ENCODE data around the gene FGR.

FGR gene

DNA sequence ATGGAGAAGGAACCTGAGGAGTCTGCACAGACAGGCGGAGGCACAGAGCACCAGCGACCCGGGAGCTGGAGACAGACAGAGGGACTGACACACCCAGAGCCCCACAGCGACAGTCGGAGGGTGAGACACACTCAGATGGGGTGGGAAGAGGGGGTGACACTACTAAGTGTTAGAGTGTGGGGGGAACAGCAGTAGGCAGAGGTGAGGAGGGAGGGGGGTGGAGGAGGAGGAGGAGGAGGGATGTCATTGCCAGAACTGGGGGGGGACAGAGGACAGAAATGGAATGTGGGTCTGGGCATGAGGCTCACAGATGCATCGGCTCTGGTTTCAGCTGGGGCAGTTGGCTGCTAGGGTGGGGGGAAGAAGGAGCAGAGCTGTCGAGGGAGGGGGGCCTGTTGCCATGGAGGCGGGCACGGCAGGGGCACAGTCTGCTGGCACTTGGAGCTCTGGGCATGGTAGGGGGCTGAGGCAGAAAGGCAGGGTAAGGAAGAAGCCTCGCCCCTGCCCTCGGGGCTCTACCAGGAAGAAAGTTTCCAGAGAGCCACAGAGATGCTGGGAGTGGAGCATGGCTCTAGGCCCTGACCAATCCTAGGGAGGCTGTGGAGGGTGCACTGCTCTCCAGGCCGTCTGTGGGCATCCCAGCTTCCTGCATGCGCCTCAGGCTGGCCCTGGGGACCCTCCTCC lies 68.4 kb downstream of the FGR start:
- no peak for ATAC-seq

DNA sequence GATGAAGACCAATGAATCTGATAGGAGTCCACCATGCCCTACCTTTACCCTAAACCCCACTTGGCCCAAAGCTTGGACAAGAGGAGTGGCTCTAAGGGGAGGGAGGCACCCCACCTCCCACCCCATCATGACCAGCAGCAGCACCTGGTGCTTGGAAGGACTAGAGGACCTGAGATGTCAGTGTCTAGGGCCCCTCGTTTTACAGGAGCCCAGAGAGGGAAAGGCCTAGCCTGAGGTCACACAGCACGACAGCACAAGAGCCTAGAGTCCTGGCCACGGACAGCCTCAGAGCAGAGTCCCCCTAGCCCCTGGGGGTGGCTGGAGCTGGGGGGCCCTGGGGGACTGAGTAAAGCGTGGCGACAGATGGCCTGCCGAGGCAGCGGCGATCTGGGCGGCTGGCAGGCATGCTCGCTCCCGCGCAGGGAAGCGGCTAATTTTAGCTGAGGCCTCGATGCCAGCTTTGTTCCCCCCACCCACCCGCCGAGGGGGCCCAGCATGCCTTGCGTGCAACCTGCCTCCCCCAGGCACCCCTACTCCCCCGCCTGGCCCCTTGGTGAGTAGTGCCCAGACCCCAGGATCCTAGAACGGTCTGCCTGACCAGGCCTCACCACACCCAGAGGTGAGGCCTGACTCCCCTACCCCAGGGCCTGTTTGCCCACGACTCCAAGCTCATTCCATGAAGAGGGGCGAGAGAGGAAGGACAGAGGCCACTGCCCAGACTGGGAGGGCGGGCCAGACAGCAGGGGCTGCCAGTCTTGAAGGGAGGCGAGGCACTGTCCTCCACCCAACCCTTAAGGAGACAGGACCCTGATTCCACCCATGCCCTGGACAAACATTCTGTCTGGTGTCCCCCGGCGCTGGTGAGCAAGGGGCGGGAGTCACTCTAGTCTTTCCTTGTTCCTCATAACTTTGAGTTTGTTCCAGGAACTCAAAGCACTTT lies 70.0 kb downstream of the FGR start:
- no peak for ATAC-seq

DNA sequence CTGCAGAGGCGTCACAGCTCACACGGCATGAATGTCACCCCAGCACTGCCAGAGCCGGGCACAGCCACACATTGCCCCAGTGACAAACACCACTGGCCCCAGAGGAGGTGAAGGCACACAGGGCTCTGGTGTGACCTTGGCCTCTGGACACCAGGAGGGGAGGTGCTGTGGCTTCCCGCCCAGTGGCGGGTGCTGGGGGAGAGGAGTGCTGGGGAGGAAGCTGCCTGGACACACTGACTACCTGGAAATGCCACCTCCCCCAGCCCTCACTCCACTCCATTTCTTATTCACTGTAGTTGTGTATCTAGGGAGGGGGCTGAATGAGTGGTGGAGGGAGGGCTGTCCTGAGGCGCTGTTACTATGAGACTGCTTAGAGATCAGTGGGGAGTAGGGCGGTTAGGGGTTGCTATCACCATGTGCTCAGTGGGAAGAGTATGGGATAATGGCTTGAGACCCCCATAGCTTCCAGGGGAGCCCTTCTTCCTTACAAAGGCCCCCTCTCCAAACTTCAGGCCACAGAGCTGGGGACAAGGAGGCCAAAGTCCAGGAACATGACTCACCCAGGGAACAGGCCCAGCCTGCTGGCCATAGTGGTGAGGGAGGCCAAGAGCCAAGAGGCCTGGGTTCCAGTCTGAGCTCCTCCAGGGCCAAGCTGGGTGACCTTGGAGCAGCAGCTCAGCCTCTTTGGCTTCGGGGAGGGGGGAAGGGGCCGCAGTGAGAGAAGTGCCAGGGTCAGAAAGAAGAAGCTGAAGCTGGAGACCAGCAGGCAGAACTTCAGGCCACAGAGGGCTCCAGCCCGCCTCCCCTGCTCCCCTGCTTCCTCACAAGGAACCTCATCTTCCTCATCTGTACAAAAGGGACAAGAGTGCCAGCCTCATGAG lies 71.2 kb downstream of the FGR start:
- ATAC-seq: no peak

DNA sequence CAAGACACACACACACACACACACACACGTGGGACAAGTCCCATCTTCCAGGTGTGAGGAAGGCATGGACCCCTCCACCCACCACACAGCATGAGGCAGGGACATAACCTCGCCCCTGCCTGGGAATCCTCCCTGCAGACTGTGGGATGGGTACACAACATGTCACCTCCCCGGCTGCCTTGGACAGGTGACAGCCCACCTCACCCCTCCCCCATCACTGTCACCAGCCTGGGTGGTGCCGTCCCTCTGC lies 71.7 kb downstream of the FGR start:
- no peak for ATAC-seq

DNA sequence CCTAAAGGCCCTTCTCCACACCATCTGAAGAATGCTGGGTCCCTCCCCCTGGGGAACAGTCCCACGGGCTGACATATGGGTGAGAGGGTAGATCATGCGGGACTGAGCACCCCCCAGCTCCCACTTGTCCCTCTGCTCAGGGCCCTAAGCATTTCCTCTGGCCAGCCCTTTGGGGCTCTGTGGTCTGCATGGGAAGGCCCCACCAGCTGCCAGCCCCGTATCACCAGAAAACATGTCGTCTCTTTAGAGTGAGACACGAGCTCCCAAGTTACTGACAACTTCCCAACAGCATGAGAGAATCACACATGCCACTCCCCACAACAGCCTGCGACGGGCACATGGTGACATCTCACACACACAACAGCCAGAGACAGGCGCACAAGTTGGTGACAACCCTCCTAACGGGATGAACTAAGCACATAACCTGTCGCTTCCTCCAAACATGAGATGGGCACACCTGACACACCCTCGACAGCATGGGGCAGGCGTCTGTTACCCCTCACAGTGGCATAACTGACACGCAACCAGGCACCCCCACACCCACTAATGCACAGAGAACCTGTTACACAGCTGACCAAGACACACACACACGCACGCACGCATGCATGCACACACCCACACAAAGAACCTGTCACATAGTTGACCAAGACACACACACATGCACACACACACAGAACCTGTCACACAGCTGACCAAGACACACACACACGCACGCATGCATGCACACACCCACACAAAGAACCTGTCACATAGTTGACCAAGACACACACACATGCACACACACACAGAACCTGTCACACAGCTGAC lies 72.2 kb downstream of the FGR start:
- no peak for ATAC-seq

All from activated CD4-positive, CD25-positive, alpha-beta regulatory T cell treated with anti-CD3 and anti-CD28 coated beads, Interleukin-2, amount 50 U/mL, for 24 hours (primary cell).